Caco-2 (cell line): ENCODE results near the gene TMEM198. TPM values are rescaled to one million over a fixed set of nuclear protein-coding genes. Genes with fewer than 3 reads are reported as not detected.
A peak's percentile ranks its signal among the peaks of the same experiment; 100 is the strongest.

Source experiments
- BruUV-seq: library from RNA; stranded (reverse); fragments of 400-500 nt; replicated peaks from 2 replicates; lab custom pipeline; 2021; lab: Mats Ljungman, UMichigan
- CTCF ChIA-PET: fragments of 300-600 bp; sonication (Branson Sonifier 250); formaldehyde crosslinking; loops from one replicate; lab custom pipeline; 2022; ENCODE audit warnings: antibody characterized with exemption; lab: Charles Lee
- POLR2A ChIA-PET: fragments of 300-600 bp; sonication (Branson Sonifier 250); formaldehyde crosslinking; loops from one replicate; lab custom pipeline; 2022; ENCODE audit warnings: antibody characterized with exemption; lab: Charles Lee
- DNase-seq, 2 experiments: peaks; one replicate each; pipeline versions ENCODE4 v3.0.0 to v3.0.0-alpha.2; 2020 to 2022
- H3K27me3 ChIP-seq: replicated peaks from 2 replicates; pipeline ENCODE4 v1.6.0; 2011; ENCODE audit warnings: low read length; ENCODE audit not compliant: control insufficient read depth, insufficient read depth
- H3K36me3 ChIP-seq: 2 replicates; pipeline ENCODE4 v1.5.1; 2011; ENCODE audit warnings: low read length; ENCODE audit not compliant: control insufficient read depth, insufficient read depth
- H3K4me1 ChIP-seq: fragments of 250-450 bp; sonication (Bioruptor Pico); 2 replicates; pipeline ENCODE4 v1.5.1; 2020; ENCODE audit warnings: mild to moderate bottlenecking
- H3K4me3 ChIP-seq: 2 replicates; pipeline ENCODE4 v1.5.1; 2011; ENCODE audit warnings: low read depth, mild to moderate bottlenecking, control low read depth, low read length
- H3K9me3 ChIP-seq: fragments of 250-450 bp; sonication (Bioruptor Pico); 2 replicates; pipeline ENCODE4 v1.5.1; 2020; ENCODE audit warnings: mild to moderate bottlenecking, moderate library complexity
- H3K27ac Mint-ChIP-seq: one replicate; pipeline ENCODE4 v1.8.0; 2022; ENCODE audit warnings: mixed read lengths; ENCODE audit not compliant: unreplicated experiment
- H3K27me3 Mint-ChIP-seq: one replicate; pipeline ENCODE4 v1.8.0; 2022; ENCODE audit warnings: mixed read lengths; ENCODE audit not compliant: insufficient read depth, unreplicated experiment
- H3K36me3 Mint-ChIP-seq: one replicate; pipeline ENCODE4 v1.8.0; 2022; ENCODE audit warnings: mild to moderate bottlenecking, mixed read lengths; ENCODE audit not compliant: insufficient read depth, unreplicated experiment
- H3K4me1 Mint-ChIP-seq: one replicate; pipeline ENCODE4 v1.8.0; 2022; ENCODE audit warnings: low read depth, mixed read lengths; ENCODE audit not compliant: unreplicated experiment
- H3K4me3 Mint-ChIP-seq: one replicate; pipeline ENCODE4 v1.8.0; 2022; ENCODE audit warnings: mild to moderate bottlenecking, moderate library complexity, mixed read lengths; ENCODE audit not compliant: unreplicated experiment
- H3K9me3 Mint-ChIP-seq: one replicate; pipeline ENCODE4 v1.8.0; 2022; ENCODE audit warnings: mixed read lengths; ENCODE audit not compliant: unreplicated experiment
- intact Hi-C: fragments of 100-400 bp; cut with micrococcal nuclease; formaldehyde crosslinking; loops from one replicate; pipeline ENCODE4 v1.10.0; 2022; ENCODE audit not compliant: unreplicated experiment
- total RNA-seq: library from RNA; stranded (reverse); gene quantifications from 2 replicates; pipeline ENCODE4 v1.2.3, GENCODE V29; 2022
- TF ChIP-seq, protein P1 (sequence below), 2 experiments: fragments of 200-600 bp in 1 of 2; IDR thresholded peaks; 1 replicate in 1 of 2; 2 replicates in 1 of 2; pipeline versions ENCODE4 v1.5.1 to v1.8.0; 2011 to 2022; ENCODE audit warnings: antibody characterized with exemption in 1 of 2, control low read depth in 1 of 2, inconsistent platforms in 1 of 2, low read depth in 1 of 2, low read length in 1 of 2, mild to moderate bottlenecking in 1 of 2, moderate library complexity in 1 of 2; ENCODE audit not compliant: insufficient read depth in 1 of 2, severe bottlenecking in 1 of 2, unreplicated experiment in 1 of 2

Gene TMEM198
- total RNA-seq, 1 experiment from 2014 or later = 8.5 TPM

GRCh38 chr2:219530048-219530963 lies 13.5 kb upstream of the TMEM198 start:
- BruUV-seq = no TSS peak
- no peaks in the 10 kb centered on the region for H3K36me3 Mint-ChIP-seq
- H3K36me3 ChIP-seq = no peaks in the 10 kb centered on the region

GRCh38 chr2:219531639-219532377 lies 12.0 kb upstream of the TMEM198 start:
- ChIA-PET CTCF (interaction anchor here (0.8 to 8.2 kb wide), 4 partner anchors 12 to 126 kb away, joined by 3 to 243 read pairs (median 3); partner anchors contain the start of genes CHPF, GMPPA and TMEM198), POLR2A (interaction anchor here (0.7 kb wide), 1 partner anchor 144 kb away, joined by 5 read pairs; no protein-coding TSS in a partner anchor)
- intact Hi-C loops = no loop called here
- no peaks in the 10 kb centered on the region for H3K4me1 ChIP-seq
- no peak overlapping the region for H3K27ac Mint-ChIP-seq
- H3K27me3 Mint-ChIP-seq = peaks cover 21% of the 10 kb centered on the region
- peaks cover 7% of the 10 kb centered on the region for H3K4me1 Mint-ChIP-seq
- no peak overlapping the region for H3K4me3 ChIP-seq
- H3K27me3 ChIP-seq = no peaks in the 10 kb centered on the region; the same call in 1 of the 2 replicates
- no TSS peak for BruUV-seq
- no peak for DNase-seq
- H3K9me3 Mint-ChIP-seq = no peaks in the 10 kb centered on the region
- H3K9me3 ChIP-seq = no peaks in the 10 kb centered on the region
- H3K36me3 Mint-ChIP-seq = no peaks in the 10 kb centered on the region
- no peak overlapping the region for H3K4me3 Mint-ChIP-seq
- no peaks in the 10 kb centered on the region for H3K36me3 ChIP-seq
- TF ChIP-seq, protein P1, sequence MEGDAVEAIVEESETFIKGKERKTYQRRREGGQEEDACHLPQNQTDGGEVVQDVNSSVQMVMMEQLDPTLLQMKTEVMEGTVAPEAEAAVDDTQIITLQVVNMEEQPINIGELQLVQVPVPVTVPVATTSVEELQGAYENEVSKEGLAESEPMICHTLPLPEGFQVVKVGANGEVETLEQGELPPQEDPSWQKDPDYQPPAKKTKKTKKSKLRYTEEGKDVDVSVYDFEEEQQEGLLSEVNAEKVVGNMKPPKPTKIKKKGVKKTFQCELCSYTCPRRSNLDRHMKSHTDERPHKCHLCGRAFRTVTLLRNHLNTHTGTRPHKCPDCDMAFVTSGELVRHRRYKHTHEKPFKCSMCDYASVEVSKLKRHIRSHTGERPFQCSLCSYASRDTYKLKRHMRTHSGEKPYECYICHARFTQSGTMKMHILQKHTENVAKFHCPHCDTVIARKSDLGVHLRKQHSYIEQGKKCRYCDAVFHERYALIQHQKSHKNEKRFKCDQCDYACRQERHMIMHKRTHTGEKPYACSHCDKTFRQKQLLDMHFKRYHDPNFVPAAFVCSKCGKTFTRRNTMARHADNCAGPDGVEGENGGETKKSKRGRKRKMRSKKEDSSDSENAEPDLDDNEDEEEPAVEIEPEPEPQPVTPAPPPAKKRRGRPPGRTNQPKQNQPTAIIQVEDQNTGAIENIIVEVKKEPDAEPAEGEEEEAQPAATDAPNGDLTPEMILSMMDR (IDR thresholded peaks at IDR 0.05; ENCODE audit: insufficient read depth in 1 of 2, low read depth in 1 of 2, low read length in 1 of 2, severe bottlenecking in 1 of 2, unreplicated experiment in 1 of 2) = no peak

More at GRCh38 chr2:219530048-219530963, 13.5 kb upstream of the TMEM198 start:
- DNase-seq = peak; percentile 86 to 93
- ChIA-PET POLR2A (interaction anchor here (0.5 to 1.0 kb wide), 2 partner anchors 32 to 88 kb away, joined by 3 read pairs; partner anchors contain the start of gene GMPPA), CTCF (interaction anchor here (0.5 to 8.2 kb wide), 36 partner anchors 9 to 370 kb away, joined by 3 to 243 read pairs (median 4); partner anchors contain the start of genes ASIC4, CHPF, DNAJB2 and DNPEP)
- H3K27me3 Mint-ChIP-seq = peaks cover 25% of the 10 kb centered on the region
- TF ChIP-seq, protein P1 (IDR thresholded peaks at IDR 0.05; ENCODE audit: insufficient read depth in 1 of 2, low read depth in 1 of 2, low read length in 1 of 2, severe bottlenecking in 1 of 2, unreplicated experiment in 1 of 2) = peak; percentile 95 to 97
- peaks cover 21% of the 10 kb centered on the region for H3K4me1 Mint-ChIP-seq
- Histone ChIP-seq H3K4me3 (no peak overlapping the region), H3K4me1 (peaks cover 10% of the 10 kb centered on the region), H3K27me3 (no peaks in the 10 kb centered on the region; the same call in 1 of the 2 replicates), H3K9me3 (no peaks in the 10 kb centered on the region)
- no peak overlapping the region for H3K27ac Mint-ChIP-seq
- H3K4me3 Mint-ChIP-seq = no peak overlapping the region
- H3K9me3 Mint-ChIP-seq = no peaks in the 10 kb centered on the region
- intact Hi-C loops = loop anchor here (1.0 kb wide), 5 partner anchors 20 to 127 kb away; no protein-coding TSS in a partner anchor

DNA sequence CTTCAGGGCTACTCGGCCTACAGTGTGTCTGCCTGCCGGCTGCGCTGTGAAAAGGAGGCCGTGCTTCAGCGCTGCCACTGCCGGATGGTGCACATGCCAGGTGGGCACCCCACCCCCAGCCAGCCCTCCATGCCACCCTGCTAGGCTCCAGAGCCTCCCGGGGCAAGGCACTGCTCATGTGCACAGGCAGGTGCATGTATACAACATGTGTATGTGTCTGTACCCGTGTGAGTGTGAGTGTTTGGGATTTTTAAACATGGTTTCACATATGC lies 11.5 kb upstream of the TMEM198 start:
- CTCF ChIA-PET = interaction anchor here (0.8 to 8.2 kb wide), 3 partner anchors 22 to 127 kb away, joined by 3 to 243 read pairs (median 3); partner anchors contain the start of gene GMPPA
- DNase-seq = no peak
- intact Hi-C loops = no loop called here
- TF ChIP-seq, protein P1 (IDR thresholded peaks at IDR 0.05; ENCODE audit: insufficient read depth in 1 of 2, low read depth in 1 of 2, low read length in 1 of 2, severe bottlenecking in 1 of 2, unreplicated experiment in 1 of 2) = no peak
- Histone ChIP-seq H3K27me3 (no peaks in the 10 kb centered on the region; the same call in 1 of the 2 replicates), H3K9me3 (no peaks in the 10 kb centered on the region), H3K4me1 (no peaks in the 10 kb centered on the region), H3K4me3 (no peak overlapping the region), H3K36me3 (no peaks in the 10 kb centered on the region)
- POLR2A ChIA-PET = interaction anchor here (0.7 kb wide), 1 partner anchor 144 kb away, joined by 5 read pairs; no protein-coding TSS in a partner anchor
- Mint-ChIP-seq H3K9me3 (no peaks in the 10 kb centered on the region), H3K4me3 (no peak overlapping the region), H3K27me3 (peaks cover 21% of the 10 kb centered on the region), H3K36me3 (no peaks in the 10 kb centered on the region), H3K4me1 (peaks cover 7% of the 10 kb centered on the region), H3K27ac (no peak overlapping the region)
- no TSS peak for BruUV-seq
